Epidermal melanocyte (primary cell): ENCODE data around the gene SH3RF3.

Experiments
- DNase-seq: peaks from one replicate; pipeline ENCODE4 v3.0.0; 2011; ENCODE audit warnings: low spot score; ENCODE audit not compliant: insufficient read length

SH3RF3 gene

DNA sequence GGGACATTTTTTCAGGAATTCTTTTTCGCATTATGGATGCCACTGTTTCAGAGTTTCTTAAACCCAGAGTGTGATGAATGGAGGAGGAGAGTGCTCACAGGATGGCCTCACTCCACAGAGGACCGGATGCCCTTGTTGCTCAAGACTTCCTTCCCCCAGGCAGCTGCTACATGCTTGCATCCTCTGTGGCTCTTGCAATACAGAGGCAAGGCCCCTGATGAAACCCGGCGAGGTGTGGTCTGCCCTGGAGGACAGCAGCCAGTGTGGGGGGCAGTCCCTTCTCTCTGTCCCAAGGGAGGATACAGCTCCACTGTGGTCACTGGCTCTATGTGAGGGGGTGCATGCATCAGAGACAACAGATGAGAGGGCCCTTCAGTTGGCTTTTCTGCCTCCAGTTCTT is 109.6 kb downstream of the SH3RF3 start:
- DNase-seq = peak; percentile 48

DNA sequence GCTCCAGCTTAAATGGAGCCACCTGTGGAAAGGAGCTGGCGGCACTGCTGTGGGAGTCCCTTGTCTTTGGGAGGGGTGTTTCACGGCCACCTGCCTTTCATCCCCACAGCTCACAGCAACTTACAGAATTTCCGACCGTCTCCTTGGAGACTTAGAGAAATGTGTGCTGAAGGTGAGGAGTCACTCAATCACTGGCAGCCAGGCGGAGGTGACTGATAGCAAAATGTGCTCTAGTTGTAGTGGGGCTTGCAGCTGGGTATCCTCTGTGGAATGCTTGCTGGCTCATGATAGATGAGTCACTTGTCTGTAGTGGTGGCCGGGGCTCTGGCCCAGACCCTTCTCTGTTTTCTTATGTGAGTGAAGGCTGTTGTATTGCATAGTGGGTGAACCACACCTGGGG is 110.7 kb downstream of the SH3RF3 start:
- DNase-seq = no peak

DNA sequence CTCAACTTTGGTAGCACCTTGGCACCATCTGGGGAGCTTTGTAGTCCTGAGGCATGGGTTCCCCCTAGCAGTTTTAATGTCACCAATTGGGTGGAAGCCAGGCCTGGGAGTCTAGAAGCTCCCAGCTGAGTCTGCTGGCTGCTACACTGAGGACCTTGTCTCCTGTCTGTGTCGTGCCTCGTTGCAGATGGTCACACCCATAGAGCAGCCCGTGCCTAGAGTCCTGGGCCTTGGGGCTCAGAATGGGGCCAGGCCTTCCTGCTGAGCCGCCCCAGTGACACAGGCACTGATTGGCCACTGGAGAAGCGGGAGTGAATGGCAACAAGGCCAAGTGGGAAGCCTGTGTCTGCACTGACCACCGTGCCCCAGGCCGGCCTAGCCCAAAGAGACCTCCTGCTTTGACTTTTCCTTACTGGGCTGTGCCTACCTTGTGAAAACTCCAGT is 113.2 kb downstream of the SH3RF3 start:
- no peak for DNase-seq

DNA sequence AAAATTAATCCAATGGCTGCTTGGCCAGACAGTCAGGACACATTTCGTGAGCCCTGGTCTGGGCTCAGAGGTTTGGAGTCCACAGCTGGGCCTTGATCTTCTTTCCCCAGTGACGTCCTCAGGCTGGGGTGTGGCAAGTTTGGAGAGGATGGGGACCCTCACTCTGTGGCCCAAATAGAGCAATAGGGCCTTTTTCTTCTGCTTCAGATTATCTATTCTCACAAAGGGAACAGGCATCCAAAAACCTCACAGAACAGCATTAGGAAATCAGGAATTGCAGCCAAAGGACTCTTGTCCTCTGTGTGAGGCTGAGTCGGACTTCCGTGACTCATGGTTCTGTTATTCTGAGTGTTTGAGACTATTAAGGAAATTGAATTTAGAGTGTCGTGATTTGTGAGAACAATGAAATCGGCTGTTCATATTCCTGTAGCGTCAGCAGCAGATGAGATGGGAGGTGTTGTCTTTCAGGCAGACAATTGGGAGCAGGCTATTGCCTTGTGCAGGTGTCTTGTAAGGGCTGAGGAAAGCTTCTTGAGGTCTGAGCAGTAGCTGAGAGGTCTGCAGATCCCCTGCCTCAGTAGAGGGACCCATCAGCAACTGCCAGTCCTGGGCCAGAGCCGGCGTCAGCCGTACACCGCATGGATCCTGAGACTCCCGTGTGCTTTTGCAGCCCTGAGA is 113.8 kb downstream of the SH3RF3 start:
- peak; percentile 46 for DNase-seq

DNA sequence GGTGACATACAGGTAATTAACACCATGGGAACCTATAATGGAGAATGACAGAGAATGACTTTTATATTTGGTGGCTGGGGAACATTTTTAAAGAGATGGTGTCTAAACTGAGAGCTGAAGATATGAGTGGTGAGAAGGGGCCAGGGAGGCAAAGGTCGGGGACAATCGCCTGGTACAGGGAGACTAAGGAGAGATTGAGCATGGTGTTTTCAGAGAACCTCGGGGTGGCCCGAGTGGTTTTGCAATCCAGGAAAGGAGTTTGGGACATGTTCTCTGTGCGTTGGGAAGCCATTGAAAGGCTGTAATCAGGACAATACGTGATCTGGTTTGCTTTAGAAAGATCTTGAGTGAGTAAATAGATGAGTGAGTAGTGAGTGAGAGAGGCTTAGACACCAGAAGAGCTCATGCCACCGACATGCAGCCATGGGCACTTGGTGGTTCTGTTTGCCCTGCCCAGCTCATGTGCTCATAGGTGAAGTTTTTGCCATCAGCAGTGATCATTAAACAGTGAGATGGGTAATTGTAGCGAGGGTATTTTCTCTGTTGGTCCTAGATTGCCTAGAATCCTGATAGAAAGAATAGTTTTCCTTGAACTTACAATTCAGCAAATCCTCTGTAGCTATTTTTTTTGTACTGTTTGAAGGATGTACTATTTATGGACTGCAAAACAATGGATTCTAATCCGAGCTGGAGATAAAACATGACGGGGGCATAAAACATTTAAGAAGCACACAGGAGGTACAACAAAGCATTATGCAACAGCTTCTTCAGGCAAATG is 114.7 kb downstream of the SH3RF3 start:
- no peak for DNase-seq

DNA sequence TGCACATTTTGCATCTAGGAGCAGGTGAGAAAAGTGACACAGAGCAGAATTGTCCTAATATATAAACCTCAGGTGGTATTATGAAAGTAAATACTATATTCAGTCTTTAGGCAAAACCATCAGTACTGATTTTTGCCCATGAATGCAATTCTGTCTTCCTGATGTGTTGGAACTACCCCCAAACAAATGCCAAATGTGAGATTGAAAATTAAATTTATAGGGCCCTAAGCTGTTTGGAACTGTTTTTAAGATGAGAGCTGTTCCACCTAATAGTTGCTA is 115.2 kb downstream of the SH3RF3 start:
- DNase-seq = no peak

GRCh38 chr2:109244750-109245382 is 115.9 kb downstream of the SH3RF3 start:
- DNase-seq = no peak

DNA sequence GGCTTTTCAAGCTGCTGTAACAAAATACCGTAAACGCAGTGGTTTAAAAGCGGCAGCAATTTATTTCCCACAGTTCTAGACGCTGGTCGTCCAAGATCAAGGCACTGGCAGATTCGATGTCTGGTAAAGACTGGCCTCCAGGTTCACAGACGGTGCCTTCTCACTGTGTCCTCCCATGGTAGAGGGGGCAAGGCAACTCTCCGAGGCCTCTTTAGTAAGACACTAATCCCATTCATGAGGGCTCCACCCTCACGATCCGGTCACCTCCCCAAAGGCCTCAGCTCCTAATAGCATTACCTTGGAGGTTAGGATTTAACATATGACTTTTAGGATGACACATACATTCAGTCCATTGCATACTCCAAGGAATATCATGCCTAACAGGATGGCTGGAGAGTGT is 117.2 kb downstream of the SH3RF3 start:
- DNase-seq = no peak

GRCh38 chr2:109246616-109247015 is 117.6 kb downstream of the SH3RF3 start:
- no peak for DNase-seq

DNA sequence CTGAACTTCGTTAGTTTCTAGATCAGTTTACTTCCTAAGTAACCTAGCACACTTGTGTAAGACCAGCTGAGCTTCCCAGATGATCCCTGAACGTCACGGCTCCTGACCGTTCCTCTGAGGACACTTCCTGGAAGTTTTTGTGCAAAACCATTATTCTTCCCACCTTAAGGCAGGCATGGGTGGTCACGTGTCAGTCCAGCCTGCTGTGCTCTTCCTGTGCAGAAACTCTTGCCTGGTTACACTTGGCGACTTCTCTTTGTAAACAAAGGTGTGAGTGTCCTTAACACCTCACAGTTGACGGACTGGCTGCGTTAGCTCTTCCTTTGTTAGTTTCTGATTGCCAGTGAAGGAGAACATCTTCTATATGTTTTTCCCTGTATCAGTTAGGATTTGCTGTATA is 118.3 kb downstream of the SH3RF3 start:
- no peak for DNase-seq

DNA sequence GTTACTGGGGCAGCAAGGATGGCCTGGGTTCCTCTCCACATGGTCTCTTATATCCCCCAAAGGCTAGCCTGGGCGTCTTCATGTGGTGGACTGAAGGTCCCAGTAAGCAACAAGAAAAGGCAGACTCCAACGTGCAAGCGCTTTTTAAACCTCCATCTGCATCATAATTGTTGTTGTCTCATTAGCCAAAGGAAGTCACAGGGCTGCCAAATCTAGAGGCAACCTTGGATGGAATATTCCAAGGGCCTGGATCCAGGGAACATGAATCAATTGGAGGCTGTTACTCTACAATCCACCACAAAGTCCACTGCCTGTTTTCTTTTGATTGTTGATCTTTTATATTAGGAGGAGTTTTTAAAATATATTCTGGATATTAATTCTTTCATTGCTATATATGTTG is 118.8 kb downstream of the SH3RF3 start:
- no peak for DNase-seq

DNA sequence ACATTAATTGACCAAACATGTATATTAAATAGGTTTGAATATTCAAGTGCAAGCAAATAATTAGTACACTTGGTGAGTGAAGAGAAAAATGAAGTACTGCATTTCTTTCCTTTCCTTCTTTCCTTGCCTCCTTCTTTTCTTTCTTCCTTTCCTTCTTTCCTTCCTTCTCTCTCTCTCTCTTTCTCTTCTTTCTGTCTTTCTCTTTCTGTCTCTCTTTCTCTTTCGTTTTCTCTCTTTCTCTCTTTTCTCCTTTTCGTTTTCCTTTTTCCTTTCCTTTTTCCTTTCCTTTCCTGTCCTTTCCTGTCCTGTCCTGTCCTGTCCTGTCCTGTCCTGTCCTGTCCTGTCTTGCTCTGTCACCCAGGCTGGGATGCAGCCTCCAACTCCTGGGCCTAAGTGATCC is 119.6 kb downstream of the SH3RF3 start:
- no peak for DNase-seq

DNA sequence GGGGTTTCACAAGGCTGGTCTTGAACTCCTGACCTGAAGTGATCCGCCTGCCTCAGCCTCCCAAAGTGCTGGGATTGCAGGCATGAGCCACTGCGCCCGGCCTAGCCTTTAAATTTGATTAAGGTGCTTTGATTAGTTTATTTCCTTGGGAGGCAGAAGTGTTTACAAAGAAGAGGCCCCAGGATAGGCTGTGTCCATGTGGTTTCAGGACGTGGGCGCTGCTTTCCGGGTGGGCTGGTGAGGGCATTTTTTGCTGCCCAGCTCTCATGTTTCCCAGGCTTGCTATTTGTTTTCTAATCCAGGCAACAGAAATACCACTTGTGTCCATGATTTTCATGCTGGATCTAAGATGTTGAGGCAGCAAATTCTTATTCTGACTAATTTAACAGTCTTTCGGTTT is 124.2 kb downstream of the SH3RF3 start:
- no peak for DNase-seq

DNA sequence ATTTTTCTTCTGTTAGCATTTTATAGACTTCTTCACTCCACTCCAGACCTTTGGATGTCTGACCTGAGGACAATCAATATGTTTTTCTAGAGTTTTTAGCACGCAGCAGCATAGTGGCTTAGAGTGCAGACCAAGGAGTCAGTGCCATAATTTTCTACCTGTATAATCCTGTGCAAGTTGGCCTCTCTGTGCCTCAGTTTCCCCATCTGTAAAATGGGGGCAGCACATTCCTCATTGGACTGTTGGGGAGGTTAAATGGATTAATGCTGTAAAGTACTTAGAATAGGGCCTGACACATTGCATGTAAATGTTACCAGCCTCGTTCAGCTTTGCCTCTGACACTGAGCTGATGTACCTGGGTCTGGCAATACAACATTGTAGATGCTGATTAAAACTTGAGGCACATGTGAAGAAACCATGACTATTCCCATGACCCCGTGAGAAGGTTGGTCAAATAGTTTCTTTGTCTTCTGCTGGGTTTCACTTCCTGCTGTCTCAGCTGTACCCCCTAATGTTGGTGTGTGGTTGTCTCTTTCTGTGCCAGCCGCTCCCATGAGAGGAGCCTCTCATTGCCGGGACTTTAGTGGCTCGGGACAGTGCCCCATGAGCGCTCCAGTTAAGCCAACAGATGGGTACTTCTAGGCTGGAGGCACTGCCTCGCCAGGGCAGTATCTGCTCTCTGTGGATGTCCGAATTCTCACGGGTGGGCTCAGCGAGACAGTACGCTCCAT is 125.3 kb downstream of the SH3RF3 start:
- no peak for DNase-seq

DNA sequence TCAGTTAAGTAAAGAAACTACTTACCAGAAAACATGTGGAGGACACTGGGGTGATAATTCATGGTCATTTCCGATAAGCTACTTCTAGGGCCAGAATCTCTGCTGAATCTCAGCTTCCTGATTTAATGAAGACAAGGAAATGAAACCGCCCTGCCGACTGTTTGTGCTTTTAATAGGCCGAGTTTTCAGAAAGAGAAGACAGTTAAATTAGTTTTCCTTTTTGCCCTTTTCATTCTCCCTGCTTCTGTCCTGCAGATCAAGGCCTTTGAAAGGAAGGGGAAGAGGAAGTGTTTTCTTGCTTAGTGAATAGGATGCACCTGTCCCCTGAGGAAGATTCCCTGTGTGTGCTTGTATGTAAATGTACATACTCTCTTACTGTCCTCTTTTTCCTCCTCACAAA is 126.6 kb downstream of the SH3RF3 start:
- no peak for DNase-seq

- no peak for DNase-seq
These were observed 127.1 kb downstream of the SH3RF3 start for GRCh38 chr2:109256111-109256510.

GRCh38 chr2:109256921-109257320 is 127.9 kb downstream of the SH3RF3 start:
- DNase-seq = no peak

DNA sequence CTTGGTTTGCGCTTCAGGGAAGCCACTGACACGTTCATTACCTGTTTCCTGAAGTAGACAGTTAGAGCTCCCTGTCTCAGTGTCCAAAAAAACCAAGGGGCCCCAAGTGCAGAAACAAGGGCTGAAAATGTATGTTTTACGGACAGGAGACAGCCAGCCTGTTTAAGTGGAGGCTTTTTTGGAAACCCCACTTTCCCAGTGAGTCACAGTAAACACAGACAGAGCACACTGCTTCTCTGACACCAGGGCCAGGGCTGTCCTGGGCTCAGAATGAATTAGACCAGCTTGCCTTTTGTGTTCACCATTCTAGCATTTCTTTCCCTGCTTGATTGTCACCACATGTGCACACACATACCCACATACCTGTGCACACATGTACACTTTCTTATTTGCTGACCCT is 128.6 kb downstream of the SH3RF3 start:
- DNase-seq = no peak

DNA sequence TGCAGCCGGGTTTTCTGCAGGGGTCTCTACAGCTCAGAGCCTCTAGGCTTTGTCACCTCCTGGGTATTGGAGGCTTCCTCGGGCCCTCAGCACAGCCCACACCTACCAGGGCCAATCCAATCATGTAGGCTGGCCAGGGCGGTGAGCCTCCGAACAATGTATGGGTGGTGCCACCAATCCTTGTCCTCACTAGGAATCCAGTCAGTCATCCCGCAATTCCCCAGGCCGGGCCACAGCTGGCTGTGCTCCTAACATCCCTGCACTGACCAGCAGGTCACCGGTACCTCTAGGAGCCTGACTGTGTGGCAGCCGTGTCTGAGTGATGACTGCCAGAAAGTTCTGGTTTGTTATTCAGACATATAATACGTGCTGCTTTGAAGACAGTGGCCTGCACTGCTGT is 129.4 kb downstream of the SH3RF3 start:
- no peak for DNase-seq

DNA sequence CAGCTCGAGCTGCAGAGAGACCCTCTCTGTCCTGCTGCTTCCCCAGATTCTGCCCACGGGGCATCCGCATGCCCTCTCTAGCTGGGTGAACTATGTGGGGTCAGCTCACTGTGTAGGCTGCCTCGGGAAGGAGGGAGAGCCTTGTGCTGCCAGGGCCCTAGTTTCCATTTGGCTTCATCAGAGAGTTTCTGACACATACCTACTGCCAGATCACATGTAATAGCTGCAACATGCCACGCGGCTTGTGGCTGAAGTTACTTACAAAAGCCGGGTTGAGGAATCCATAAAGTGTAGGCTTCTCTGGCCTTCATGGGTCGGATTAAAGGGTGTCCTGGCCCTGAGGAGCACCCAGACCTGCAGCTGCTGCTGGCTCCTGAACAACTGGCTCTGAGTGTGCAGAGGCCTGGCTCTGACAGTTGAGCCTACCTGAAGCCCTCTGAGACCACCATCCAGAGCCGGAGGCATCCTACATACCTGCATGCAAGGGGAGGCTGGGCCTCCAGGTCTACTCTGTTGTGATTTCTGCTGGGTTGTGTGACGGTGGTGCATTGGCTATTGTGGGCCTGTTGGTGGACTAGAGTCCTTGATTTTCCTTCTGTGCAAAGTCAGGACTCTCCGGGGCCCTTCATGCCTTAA is 130.0 kb downstream of the SH3RF3 start:
- no peak for DNase-seq

DNA sequence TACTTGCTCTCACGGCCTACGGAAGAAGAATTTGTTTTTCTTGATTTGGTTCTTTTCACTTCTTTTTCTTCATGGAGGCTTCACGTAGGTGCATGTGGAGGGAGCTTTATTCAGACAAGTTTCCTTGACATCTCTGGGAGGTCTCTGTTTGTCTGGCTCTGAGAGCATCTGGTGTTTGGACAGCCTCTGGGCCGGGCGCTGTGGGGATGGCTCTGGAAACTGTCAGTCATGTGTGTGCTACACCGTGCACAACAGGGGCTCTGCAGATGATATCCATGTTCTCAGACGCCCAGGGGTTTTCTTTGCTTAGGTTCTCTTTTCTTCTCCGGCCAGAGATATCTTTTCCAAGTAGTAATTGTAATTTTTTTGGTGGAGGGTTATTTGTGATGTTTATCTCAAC is 130.7 kb downstream of the SH3RF3 start:
- no peak for DNase-seq
